Keratinocyte (primary cell): ENCODE results near the gene LIMA1. TPM values are rescaled to one million over a fixed set of nuclear protein-coding genes. Genes with fewer than 3 reads are reported as not detected.

Experiments
- DNase-seq: peaks from one replicate; pipeline ENCODE4 v3.0.0-alpha.2; 2011; ENCODE audit warnings: low read depth, missing footprints, low spot score
- FAIRE-seq: peaks from 2 replicates; lab custom pipeline; 2011; peaks lifted over from hg19 to GRCh38; lab: Jason Lieb, UNC
- H2AFZ ChIP-seq: 2 replicates; pipeline ENCODE4 v1.6.0; 2012; ENCODE audit warnings: low read length, control low read depth, inconsistent platforms; ENCODE audit not compliant: control insufficient read depth
- H3K27ac ChIP-seq: 2 replicates; pipeline ENCODE4 v1.5.1; 2011; ENCODE audit warnings: low read length; ENCODE audit not compliant: control insufficient read depth, insufficient read depth
- H3K27me3 ChIP-seq: 3 replicates; pipeline ENCODE4 v1.6.0; 2011; ENCODE audit warnings: low read length; ENCODE audit not compliant: control insufficient read depth, insufficient read depth; ENCODE audit errors: extremely low read depth
- H3K36me3 ChIP-seq, 2 experiments: 2 replicates in 1 of 2; 3 replicates in 1 of 2; pipeline ENCODE4 v1.5.1; 2011; ENCODE audit warnings: low read length in 2 of 2, mild to moderate bottlenecking in 1 of 2; ENCODE audit not compliant: control insufficient read depth in 2 of 2, insufficient read depth in 2 of 2; ENCODE audit errors: extremely low read depth in 1 of 2
- H3K4me1 ChIP-seq: 3 replicates; pipeline ENCODE4 v1.5.1; 2011; ENCODE audit warnings: low read length; ENCODE audit not compliant: control insufficient read depth, insufficient read depth; ENCODE audit errors: extremely low read depth
- H3K4me2 ChIP-seq: 3 replicates; pipeline ENCODE4 v1.6.0; 2011; ENCODE audit warnings: low read depth, low read length; ENCODE audit not compliant: control insufficient read depth, insufficient read depth; ENCODE audit errors: extremely low read depth
- H3K4me3 ChIP-seq, 3 experiments: fragments of 200-600 bp in 1 of 3; sonication (generic) in 1 of 3; 2 replicates in 2 of 3; 3 replicates in 1 of 3; pipeline ENCODE4 v1.5.1; 2011 to 2016; ENCODE audit warnings: low read length in 3 of 3, mild to moderate bottlenecking in 3 of 3, control low read depth in 2 of 3, inconsistent platforms in 1 of 3, low read depth in 1 of 3, mixed read lengths in 1 of 3, mixed run types in 1 of 3, moderate library complexity in 1 of 3; ENCODE audit not compliant: control insufficient read depth in 2 of 3, insufficient read depth in 2 of 3; ENCODE audit errors: extremely low read depth in 1 of 3
- H3K79me2 ChIP-seq: 2 replicates; pipeline ENCODE4 v1.6.0; 2012; ENCODE audit warnings: low read length; ENCODE audit not compliant: control insufficient read depth, insufficient read depth
- H3K9ac ChIP-seq: 3 replicates; pipeline ENCODE4 v1.6.0; 2011; ENCODE audit warnings: low read length; ENCODE audit not compliant: control insufficient read depth, insufficient read depth; ENCODE audit errors: extremely low read depth
- H3K9me1 ChIP-seq: 3 replicates; pipeline ENCODE4 v1.6.0; 2011; ENCODE audit warnings: low read length; ENCODE audit not compliant: control insufficient read depth, insufficient read depth; ENCODE audit errors: extremely low read depth
- H3K9me3 ChIP-seq: 2 replicates; pipeline ENCODE4 v1.5.1; 2012; ENCODE audit warnings: low read depth, low read length; ENCODE audit not compliant: control insufficient read depth
- H4K20me1 ChIP-seq: 3 replicates; pipeline ENCODE4 v1.6.0; 2011; ENCODE audit warnings: low read length; ENCODE audit not compliant: control insufficient read depth, insufficient read depth; ENCODE audit errors: extremely low read depth
- EZH2 ChIP-seq: IDR thresholded peaks from one replicate; pipeline ENCODE4 v1.6.1; 2012; ENCODE audit warnings: inconsistent platforms, mild to moderate bottlenecking, low read length, moderate library complexity
- dilution Hi-C: fragments of 300-500 bp; cut with MboI; formaldehyde crosslinking; loops from one replicate; pipeline ENCODE4 v1.7.0; 2020; ENCODE audit warnings: low sequenced_read_pairs; ENCODE audit not compliant: extremely low pct_ligation_motif_present
- polyA plus RNA-seq, 5 experiments: library from polyadenylated mRNA; depleted of rRNA in 3 of 5; stranded (reverse) in 3 of 5; stranded (forward) in 1 of 5; unstranded in 1 of 5; fragments of >200 nt; gene quantifications; 1 replicate in 1 of 5; 2 replicates in 3 of 5; 3 replicates in 1 of 5; pipeline versions ENCODE4 v1.2.1 to v1.2.3, GENCODE V29; 2011 to 2012; ENCODE audit warnings: missing spikeins in 2 of 5, low read depth in 1 of 5, low replicate concordance in 1 of 5
- TF ChIP-seq, protein P1 (sequence below), 3 experiments: IDR thresholded peaks in 1 of 3; conservative IDR thresholded peaks in 1 of 3; optimal IDR thresholded peaks in 1 of 3; 2 replicates in 2 of 3; 3 replicates in 1 of 3; pipeline versions ENCODE3 to v1.5.1; 2011; ENCODE audit warnings: low read length in 3 of 3, mild to moderate bottlenecking in 3 of 3, moderate library complexity in 2 of 3, control low read depth in 1 of 3, inconsistent platforms in 1 of 3; ENCODE audit not compliant: insufficient read depth in 2 of 3; ENCODE audit errors: extremely low read depth in 1 of 3

The LIMA1 gene
- polyA plus RNA-seq, 1 donor (not counting 4 experiments of a cell fraction or from before 2014, with no cell fraction given): 510 TPM

DNA sequence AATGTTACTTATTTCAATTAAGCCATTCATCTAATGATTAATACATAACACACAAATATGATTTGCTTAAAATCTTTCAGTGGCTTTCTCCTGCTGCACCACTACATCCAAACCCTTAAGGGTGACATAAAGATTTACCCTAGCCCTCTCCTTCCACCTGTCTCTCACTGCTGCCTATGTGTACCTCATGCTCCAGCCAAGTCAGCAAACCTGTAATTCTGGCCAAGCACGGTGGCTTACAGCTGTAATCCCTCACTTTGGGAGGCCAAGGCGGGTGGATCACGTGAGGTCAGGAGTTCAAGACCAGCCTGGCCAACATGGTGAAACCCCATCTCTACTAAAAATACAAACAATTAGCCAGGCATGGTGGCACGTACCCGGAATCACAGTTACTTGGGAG is 84.5 kb downstream of the LIMA1 start:
- Histone ChIP-seq H3K36me3 (peaks cover 19 to 39% of the 10 kb centered on the region in 2 experiments), H3K9me1 (no peaks in the 10 kb centered on the region), H3K27me3 (no peaks in the 10 kb centered on the region), H3K4me3 (no peak overlapping the region), H2AFZ (no peak overlapping the region), H3K4me1 (peaks cover 30% of the 10 kb centered on the region), H4K20me1 (no peaks in the 10 kb centered on the region), H3K79me2 (peaks cover 65% of the 10 kb centered on the region), H3K27ac (no peak overlapping the region), H3K9me3 (no peaks in the 10 kb centered on the region), H3K9ac (no peak overlapping the region), H3K4me2 (no peak overlapping the region)
- DNase-seq (no peak), FAIRE-seq (no peak)
- dilution Hi-C loops: no loop called here
- TF ChIP-seq, protein P1, sequence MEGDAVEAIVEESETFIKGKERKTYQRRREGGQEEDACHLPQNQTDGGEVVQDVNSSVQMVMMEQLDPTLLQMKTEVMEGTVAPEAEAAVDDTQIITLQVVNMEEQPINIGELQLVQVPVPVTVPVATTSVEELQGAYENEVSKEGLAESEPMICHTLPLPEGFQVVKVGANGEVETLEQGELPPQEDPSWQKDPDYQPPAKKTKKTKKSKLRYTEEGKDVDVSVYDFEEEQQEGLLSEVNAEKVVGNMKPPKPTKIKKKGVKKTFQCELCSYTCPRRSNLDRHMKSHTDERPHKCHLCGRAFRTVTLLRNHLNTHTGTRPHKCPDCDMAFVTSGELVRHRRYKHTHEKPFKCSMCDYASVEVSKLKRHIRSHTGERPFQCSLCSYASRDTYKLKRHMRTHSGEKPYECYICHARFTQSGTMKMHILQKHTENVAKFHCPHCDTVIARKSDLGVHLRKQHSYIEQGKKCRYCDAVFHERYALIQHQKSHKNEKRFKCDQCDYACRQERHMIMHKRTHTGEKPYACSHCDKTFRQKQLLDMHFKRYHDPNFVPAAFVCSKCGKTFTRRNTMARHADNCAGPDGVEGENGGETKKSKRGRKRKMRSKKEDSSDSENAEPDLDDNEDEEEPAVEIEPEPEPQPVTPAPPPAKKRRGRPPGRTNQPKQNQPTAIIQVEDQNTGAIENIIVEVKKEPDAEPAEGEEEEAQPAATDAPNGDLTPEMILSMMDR (optimal IDR thresholded peaks at IDR 0.05 in 1 of 3, IDR thresholded peaks at IDR 0.05 in 1 of 3, conservative IDR thresholded peaks at IDR 0.05 in 1 of 3; ENCODE audit: extremely low read depth in 1 of 3, insufficient read depth in 2 of 3, low read length in 3 of 3): no peak
- no peak for TF ChIP-seq EZH2

DNA sequence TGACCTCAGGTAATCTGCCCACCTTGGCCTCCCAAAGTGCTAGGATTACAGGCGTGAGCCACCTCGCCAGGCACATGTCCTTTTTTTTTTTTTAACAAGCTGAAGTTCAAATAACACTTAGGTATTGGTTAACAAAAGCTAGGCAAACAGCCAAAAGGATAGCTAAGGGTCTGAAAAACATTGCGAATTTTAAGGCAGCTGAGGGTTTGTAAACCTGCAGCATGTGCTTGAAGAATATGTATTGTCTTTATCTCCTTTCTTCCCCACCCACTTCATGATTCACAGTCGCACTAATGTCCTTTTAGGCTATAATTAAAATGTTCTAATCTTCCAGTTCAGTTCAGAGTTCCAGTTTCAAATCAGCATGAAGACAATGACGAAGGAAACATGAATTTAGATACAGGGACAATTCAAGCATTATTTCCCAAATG is 86.0 kb downstream of the LIMA1 start:
- Histone ChIP-seq H2AFZ (no peak overlapping the region), H3K4me2 (no peak overlapping the region), H3K9me1 (no peaks in the 10 kb centered on the region), H3K4me1 (peaks cover 14% of the 10 kb centered on the region), H3K27ac (no peak overlapping the region), H4K20me1 (no peaks in the 10 kb centered on the region), H3K36me3 (peaks cover 26 to 45% of the 10 kb centered on the region in 2 experiments), H3K9me3 (no peaks in the 10 kb centered on the region), H3K27me3 (no peaks in the 10 kb centered on the region), H3K4me3 (no peak overlapping the region), H3K79me2 (peaks cover 66% of the 10 kb centered on the region), H3K9ac (no peak overlapping the region)
- dilution Hi-C loops: no loop called here
- FAIRE-seq (no peak), DNase-seq (no peak)
- no peak for TF ChIP-seq EZH2
- TF ChIP-seq, protein P1 (optimal IDR thresholded peaks at IDR 0.05 in 1 of 3, IDR thresholded peaks at IDR 0.05 in 1 of 3, conservative IDR thresholded peaks at IDR 0.05 in 1 of 3; ENCODE audit: extremely low read depth in 1 of 3, insufficient read depth in 2 of 3, low read length in 3 of 3): no peak
